GM18520 (cell line): ENCODE data around the gene MYH9.

ENCODE experiments used
- ATAC-seq: cut with Tn5 transposase; IDR thresholded peaks from one replicate; pipeline ENCODE4 v1.9.1; 2021; ENCODE audit not compliant: unreplicated experiment

The MYH9 gene

DNA sequence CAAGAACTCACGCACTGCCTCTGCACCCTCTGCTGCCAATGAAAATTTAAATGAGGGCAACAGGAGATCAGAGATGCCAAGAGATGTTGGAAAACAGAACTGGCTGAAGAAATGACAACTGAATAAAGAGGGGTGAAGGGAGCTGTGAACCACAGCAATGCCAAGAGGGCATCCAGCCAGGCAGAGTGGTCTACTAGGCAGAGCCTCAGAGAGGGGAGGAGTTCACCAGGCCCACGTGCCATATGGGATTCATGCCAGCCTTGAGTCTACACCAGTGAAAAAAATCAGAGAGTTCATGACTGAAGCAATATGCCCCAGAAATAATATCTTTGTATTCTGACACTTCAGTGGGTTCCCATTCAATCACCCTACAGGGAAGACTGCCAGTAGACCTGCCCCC, 152.8 kb downstream of the MYH9 start:
- ATAC-seq, result no peak

DNA sequence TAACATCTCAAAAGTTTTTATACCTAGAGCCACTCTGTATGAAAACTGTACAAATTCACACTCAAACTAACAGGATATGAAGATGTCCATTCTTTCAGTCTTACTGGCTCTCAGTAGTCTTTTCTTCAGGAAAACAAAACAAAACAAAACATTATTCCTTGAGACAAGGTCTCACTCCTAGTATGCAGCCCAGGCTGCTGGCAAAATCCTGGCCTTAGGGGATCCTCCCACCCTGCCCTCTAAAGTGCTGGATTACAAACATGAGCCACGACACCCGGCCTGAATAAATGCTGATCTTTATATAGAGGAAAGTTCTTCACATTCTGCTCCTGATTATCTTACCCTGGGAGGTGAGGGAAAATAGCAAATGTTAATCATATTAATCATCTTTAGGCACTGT, 153.6 kb downstream of the MYH9 start:
- ATAC-seq, result no peak

DNA sequence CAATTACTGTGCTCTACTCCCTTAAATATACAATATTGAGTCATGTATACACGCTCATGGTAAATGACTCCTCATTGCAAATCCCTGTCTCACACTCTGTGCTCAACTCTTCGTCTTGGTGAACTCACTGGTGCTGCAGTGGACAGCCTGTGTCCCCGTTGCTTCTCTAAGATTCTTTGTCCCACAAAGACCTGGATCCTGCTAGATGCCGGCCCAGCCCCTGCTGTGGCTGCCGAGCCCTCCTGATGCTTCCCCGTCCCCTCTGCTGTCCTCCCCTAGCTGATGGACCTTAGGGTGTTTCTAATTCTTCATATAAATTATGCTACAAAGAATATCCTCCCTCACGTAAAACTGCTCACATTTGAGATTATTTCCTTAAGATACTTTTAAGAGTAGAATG, 154.0 kb downstream of the MYH9 start:
- ATAC-seq, result no peak

DNA sequence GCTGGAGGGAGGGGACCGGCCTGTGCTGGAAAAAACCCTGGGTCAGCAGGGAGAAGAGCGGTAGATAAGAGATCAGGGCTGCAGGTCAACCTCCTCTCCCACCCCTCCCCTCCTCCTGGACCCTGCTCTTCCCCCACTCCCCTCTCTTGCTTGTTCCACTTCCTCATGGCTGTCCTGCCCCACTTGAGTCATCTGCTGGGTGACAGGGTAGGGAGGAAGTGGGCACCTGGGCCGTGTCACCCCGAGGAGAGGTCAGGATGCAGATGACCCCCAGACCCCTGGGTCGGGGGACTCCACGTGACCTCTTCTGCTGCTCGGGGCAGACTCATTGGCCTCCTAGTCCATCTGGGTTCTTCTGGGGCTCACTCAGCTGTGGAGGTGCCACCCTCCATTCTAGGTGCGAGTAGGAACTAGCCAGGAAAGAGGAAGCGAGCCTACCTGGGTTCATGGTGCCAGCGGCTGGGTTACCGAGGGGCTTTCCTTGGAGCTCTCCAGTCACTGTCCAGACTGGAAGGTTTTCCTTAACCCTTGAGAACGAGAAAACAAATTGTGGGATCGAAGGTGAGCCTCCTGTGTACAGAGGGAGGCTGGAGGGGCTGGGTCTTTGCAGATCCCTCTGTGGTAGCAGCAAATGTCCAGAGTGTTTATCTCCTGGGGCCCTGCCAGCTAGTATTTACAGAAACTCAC, 154.9 kb downstream of the MYH9 start:
- ATAC-seq, result no peak
